Activated CD8-positive, alpha-beta memory T cell treated with anti-CD3 and anti-CD28 coated beads for 24 hours (primary cell): ENCODE results near the gene POLRMT.
"Not testable (repeated sequence)": the region's sequence is repeated elsewhere in the genome, so short reads cannot be mapped to it uniquely, and the experiment has no call there.

Source experiments
- DNase-seq: peaks from one replicate; pipeline ENCODE4 v3.0.0-alpha.2; 2020

Gene POLRMT

DNA sequence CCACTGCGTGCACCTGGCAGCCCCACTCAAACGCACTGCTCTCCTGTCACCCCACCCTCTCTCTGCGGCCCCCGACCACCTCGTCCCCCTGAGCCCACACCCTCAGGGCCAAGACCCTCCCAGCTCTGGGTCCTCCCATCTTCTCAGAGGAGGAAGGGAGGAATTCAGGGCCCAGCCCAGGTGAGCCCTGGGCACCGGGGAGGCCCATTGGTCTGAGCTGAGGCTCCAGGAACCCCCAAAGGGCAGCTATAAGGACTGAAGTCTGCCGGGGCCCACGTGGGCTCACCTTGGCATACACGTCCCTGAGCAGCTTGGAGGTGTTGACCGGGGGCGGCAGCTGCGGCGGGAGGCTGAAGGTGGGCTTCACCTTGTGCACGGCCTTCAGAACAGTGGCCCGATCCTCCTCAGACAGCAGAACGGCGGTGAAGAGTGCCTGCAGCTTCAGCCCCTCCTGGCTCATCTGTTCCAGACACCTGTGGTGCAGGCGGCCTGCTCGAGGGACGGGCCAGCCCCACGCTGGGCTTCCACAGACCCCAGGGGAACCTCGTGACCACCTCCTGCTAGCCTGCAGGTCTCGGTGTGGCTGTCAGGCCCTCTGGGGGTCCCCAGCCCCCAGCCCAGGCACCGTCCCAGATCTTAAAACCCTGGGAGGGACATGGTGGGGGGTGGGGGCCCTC lies 8.8 kb downstream of the POLRMT start:
- no peak for DNase-seq

GRCh38 chr19:623974-624373 lies 9.4 kb downstream of the POLRMT start:
- DNase-seq, result no peak

GRCh38 chr19:623175-623916 lies 10.0 kb downstream of the POLRMT start:
- no peak for DNase-seq

DNA sequence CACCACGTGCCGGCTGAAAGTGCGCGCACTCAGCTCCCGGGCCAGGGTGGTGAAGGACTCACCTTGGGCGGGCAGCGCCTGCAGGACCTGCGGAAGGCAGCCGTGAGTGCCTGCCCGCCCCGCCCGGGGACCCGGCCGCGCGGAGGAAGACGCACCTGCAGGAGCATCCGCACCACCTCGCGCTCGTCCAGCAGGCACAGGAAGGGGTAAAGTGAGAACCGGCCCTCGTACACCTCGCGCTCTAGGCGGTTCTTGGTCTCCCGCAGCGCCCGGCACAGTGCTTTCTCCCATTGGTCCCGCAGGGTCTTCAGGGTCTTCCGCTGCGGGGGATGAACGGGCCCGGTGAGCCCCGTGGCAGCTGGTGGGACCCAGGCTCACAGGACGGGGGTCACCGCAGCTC lies 10.7 kb downstream of the POLRMT start:
- DNase-seq, result no peak

GRCh38 chr19:621819-622218 lies 11.5 kb downstream of the POLRMT start:
- DNase-seq, result no peak

- not testable (repeated sequence) for DNase-seq
Measured at GRCh38 chr19:621191-621590, 12.1 kb downstream of the POLRMT start.

- DNase-seq, result no peak
Measured at GRCh38 chr19:620166-620862, 13.0 kb downstream of the POLRMT start.

- DNase-seq, result no peak
Measured at GRCh38 chr19:619286-620002, 13.9 kb downstream of the POLRMT start.

DNA sequence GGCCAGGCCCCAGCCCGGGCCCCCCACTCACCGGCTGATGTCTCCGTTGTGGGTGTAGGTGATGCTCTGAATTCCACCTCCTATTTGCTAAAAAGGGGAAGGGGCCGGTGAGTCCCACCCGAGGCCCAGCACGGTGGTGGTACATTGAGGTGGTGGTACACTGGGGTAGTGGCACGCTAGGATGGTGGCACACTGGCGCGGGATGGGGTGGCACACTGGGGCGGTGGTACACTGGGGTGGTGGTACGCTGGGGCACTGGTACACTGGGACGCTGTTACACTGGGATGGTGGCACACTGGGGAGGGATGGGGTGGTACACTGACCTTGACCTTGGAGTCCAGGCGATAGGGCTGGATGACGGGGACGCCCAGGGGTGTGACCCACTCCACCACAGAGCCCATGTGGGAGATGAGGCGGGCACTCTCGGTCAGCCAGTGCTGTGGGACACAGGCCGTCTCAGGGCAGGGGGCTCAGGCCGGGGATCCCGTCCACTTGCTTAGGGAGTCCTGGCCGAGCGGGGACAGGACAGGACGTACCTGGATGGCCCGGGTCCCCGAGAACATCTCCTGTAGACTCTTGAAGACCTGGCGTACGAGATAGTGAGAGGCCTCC lies 14.6 kb downstream of the POLRMT start:
- no peak for DNase-seq

GRCh38 chr19:618247-618619 lies 15.1 kb downstream of the POLRMT start:
- no peak for DNase-seq

DNA sequence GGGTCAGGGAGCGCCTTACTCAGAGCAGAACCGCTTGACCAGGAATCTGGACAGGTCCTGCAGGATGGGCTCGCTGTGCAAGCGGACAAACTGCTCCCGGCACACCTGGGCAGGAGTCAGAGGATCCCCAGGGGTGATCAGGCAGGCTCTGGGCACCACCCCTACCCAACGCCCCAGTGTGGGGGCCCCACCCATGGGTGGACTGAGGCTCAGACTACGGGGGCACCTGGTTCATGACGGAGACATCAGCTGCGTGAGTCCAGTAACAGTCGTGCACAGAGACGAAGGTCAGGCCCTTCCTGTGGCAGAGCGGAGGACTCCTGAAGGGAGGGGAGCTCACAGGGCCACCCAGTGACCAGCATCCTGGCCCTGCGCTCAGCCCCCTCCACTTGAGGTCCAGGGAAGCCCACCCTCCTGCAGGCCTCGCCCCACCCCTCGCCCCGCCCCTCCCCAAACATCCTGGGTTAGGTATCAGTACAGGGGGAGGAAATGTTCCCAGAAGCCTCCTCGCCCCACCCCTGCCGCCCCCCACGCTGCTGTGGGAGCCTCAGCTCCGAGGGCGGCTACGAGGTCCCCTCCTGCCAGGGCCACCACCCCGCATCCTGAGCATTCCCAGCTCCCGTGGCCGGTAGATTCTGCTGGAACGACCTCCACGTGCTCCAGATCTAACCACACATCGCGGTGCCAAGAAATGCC lies 15.6 kb downstream of the POLRMT start:
- no peak for DNase-seq

DNA sequence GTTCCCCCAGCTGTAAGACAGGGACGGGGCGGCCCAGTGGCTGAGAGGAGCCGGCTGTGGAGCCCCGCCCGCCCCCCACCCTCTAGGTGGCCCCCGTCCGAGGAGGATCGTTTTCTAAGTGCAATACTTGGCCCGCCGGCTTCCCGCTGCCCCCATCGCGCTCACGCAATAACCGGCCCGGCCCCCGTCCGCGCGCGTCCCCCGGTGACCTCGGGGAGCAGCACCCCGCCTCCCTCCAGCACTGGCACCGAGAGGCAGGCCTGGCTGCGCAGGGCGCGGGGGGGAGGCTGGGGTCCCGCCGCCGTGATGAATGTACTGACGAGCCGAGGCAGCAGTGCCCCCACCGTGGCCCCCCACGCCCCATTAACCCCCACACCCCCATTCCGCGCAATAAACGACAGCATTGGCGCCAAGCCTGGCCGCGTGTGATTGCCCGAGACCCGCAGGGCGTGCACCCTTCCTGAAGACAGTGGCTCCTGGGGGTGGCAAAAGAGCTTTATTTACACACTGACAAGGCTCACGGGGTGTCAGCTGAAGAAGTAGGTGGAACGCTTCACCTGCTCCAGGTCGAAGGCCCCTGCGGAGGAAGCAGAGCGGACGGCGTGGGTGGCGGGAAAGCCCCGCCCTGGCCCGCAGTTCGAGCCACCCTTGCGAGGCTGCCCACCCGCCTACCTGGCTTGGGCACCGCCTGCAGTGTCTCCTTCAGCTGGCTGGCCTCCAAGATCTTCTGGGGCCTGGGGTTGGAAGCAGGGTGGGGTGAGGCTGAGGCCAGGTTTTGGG lies 16.4 kb downstream of the POLRMT start:
- DNase-seq, result no peak

GRCh38 chr19:616062-616700 lies 17.2 kb downstream of the POLRMT start:
- DNase-seq, result no peak

DNA sequence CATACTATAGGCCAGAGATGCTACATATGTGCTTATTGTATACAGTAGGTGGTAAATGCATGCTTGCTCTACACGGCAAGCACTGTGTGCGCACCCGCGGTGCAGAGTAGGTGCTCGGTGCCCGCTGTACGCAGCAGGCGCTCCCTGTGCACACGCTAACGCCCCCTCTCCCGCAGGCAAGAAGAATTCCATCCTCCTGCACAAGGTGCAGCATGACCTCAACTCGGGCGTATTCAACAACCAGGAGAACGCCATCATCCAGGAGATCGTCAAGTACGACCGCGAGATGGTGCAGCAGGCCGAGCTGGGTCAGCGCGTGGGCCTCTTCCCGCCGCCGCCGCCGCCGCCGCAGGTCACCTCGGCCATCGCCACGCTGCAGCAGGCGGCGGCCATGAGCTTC lies 17.7 kb downstream of the POLRMT start:
- no peak for DNase-seq

- DNase-seq, result no peak
Measured at GRCh38 chr19:613732-614567, 19.4 kb downstream of the POLRMT start.

- DNase-seq, result no peak
Measured at GRCh38 chr19:612941-613340, 20.4 kb downstream of the POLRMT start.

DNA sequence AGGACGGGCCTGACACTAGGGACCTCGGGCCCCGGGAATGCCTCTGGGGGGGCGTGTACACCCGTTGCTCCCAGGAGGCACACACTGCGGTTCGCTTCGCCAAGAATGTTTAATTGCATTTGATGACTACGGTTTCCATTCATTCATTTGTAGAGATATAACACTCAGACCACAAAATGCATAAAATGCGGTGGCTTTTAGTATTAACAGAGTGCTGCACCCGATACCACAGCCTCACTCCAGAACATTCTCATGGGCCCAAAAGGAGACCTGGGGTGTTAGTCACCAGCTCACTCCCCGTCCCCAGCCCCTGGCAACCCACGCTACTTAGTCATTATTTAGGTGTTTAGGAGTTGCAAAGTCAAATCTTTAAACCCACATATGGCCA lies 21.9 kb downstream of the POLRMT start:
- DNase-seq, result no peak

- peak; percentile 86 for DNase-seq
Measured at GRCh38 chr19:610801-611480, 22.4 kb downstream of the POLRMT start.

DNA sequence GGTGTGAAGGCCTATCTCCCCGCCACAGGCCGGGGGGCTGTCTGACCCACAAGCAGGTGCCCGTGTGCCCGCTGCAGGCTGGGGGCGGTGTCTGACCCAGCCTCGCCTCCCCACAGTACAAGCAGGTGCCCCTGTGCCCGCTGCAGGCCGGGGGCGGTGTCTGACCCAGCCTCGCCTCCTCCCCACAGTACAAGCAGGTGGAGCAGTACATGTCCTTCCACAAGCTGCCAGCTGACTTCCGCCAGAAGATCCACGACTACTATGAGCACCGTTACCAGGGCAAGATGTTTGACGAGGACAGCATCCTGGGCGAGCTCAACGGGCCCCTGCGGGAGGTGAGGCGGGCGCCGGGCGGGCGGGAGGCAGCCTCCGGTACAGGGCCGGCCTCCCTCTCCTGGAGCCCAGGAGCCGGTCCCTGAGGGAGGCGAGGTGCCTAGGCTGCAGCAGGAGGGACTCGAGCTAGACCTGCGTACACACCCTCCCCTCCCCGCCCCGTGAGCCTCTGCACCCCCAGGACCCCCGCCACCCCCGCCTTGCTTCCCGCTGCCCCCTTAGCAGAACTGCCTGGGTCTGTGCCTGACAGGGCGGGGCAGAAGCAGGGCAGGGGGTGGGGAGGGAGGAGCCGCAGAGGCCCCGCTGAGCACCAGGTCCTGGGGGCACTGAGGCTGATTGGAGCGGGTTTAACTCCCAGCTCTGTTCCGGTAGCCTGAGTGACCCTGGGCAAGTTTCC lies 23.1 kb downstream of the POLRMT start:
- peak; percentile 72 for DNase-seq
